GM21390 (cell line): ENCODE results near the gene DTWD2.
"Not testable (repeated sequence)": the region's sequence is repeated elsewhere in the genome, so short reads cannot be mapped to it uniquely, and the experiment has no call there.

Experiments used
- ATAC-seq: cut with Tn5 transposase; IDR thresholded peaks from one replicate; pipeline ENCODE4 v1.9.1; 2021; ENCODE audit not compliant: unreplicated experiment

Gene DTWD2

GRCh38 chr5:118952992-118953651 is 35.2 kb downstream of the DTWD2 start:
- no peak for ATAC-seq

- ATAC-seq, result not testable (repeated sequence)
These were observed 36.0 kb downstream of the DTWD2 start for GRCh38 chr5:118952306-118952705.

GRCh38 chr5:118950354-118950753 is 38.0 kb downstream of the DTWD2 start:
- ATAC-seq, result not testable (repeated sequence)

GRCh38 chr5:118946138-118946800 is 42.1 kb downstream of the DTWD2 start:
- no peak for ATAC-seq

GRCh38 chr5:118937393-118938061 is 50.8 kb downstream of the DTWD2 start:
- peak; percentile 60 for ATAC-seq

GRCh38 chr5:118933703-118934102 is 54.6 kb downstream of the DTWD2 start:
- no peak for ATAC-seq

- no peak for ATAC-seq
These were observed 56.8 kb downstream of the DTWD2 start for GRCh38 chr5:118931564-118931963.

GRCh38 chr5:118924006-118924389 is 64.3 kb downstream of the DTWD2 start:
- ATAC-seq, result no peak

GRCh38 chr5:118923295-118924005 is 64.9 kb downstream of the DTWD2 start:
- no peak for ATAC-seq

GRCh38 chr5:118921866-118922265 is 66.5 kb downstream of the DTWD2 start:
- ATAC-seq, result no peak

GRCh38 chr5:118919016-118919415 is 69.3 kb downstream of the DTWD2 start:
- ATAC-seq, result no peak

GRCh38 chr5:118918232-118918631 is 70.1 kb downstream of the DTWD2 start:
- no peak for ATAC-seq

- not testable (repeated sequence) for ATAC-seq
These were observed 80.8 kb downstream of the DTWD2 start for GRCh38 chr5:118907536-118907935.

GRCh38 chr5:118906947-118907346 is 81.4 kb downstream of the DTWD2 start:
- no peak for ATAC-seq

GRCh38 chr5:118905196-118905595 is 83.2 kb downstream of the DTWD2 start:
- no peak for ATAC-seq

GRCh38 chr5:118902656-118903438 is 85.5 kb downstream of the DTWD2 start:
- ATAC-seq, result no peak

GRCh38 chr5:118894709-118895108 is 93.6 kb downstream of the DTWD2 start:
- no peak for ATAC-seq

- ATAC-seq, result no peak
These were observed 97.1 kb downstream of the DTWD2 start for GRCh38 chr5:118891252-118891651.

- no peak for ATAC-seq
These were observed 99.2 kb downstream of the DTWD2 start for GRCh38 chr5:118889165-118889564.

- ATAC-seq, result peak; percentile 45
These were observed 99.8 kb downstream of the DTWD2 start for GRCh38 chr5:118888556-118888955.

GRCh38 chr5:118883362-118883761 is 105.0 kb downstream of the DTWD2 start:
- peak; percentile 46 for ATAC-seq
